ENCODE measurements around the gene ADCK1. TPM values are rescaled to one million over a fixed set of nuclear protein-coding genes. Genes with fewer than 3 reads are reported as not detected.

Gene ADCK1
- polyA plus RNA-seq, 3 donors = 3.7 to 33.0 (median 5.4) TPM

GRCh38 chr14:77865455-77865854 is 65.5 kb downstream of the ADCK1 start:
- Mint-ChIP-seq H3K27ac (no peak overlapping the region), H3K4me3 (no peak overlapping the region), H3K4me1 (no peaks in the 10 kb centered on the region), H3K27me3 (ENCODE audit: low read depth in 3 of 3) (peaks cover 0 to 2% (median under 1%) of the 10 kb centered on the region in 3 donors), H3K9me3 (peaks cover 0 to 8% (median 4%) of the 10 kb centered on the region in 7 donors), H3K36me3 (peaks cover 13 to 17% of the 10 kb centered on the region in 2 donors)
- Histone ChIP-seq H4K20me1 (ENCODE audit: insufficient read depth, low read length) (peaks cover 4% of the 10 kb centered on the region), H3K79me2 (ENCODE audit: insufficient read depth, low read length) (no peaks in the 10 kb centered on the region), H3K4me3 (replicated peaks in 1 of 3; ENCODE audit: low read depth in 2 of 3, low read length in 3 of 3) (no peak overlapping the region), H3K36me3 (replicated peaks in 1 of 2; ENCODE audit: control insufficient read depth in 1 of 2, insufficient read depth in 2 of 2, low read length in 2 of 2) (no peaks in the 10 kb centered on the region), H3K27ac (ENCODE audit: low read depth in 1 of 2, low read length in 2 of 2) (no peak overlapping the region), H3K9me3 (replicated peaks in 1 of 2; ENCODE audit: control insufficient read depth in 1 of 2, insufficient read depth in 1 of 2, low read length in 2 of 2) (peaks cover 0 to 5% of the 10 kb centered on the region in 2 donors), H3K27me3 (ENCODE audit: control insufficient read depth in 2 of 2, insufficient read depth in 2 of 2, low read length in 2 of 2) (no peaks in the 10 kb centered on the region), H2AFZ (ENCODE audit: insufficient read depth, low read depth, low read length, poor library complexity, severe bottlenecking) (no peak overlapping the region), H3K9ac (ENCODE audit: insufficient read depth, low read length, poor library complexity, severe bottlenecking) (no peak overlapping the region), H3K4me2 (replicated peaks; ENCODE audit: extremely low read depth, low read length, poor library complexity, severe bottlenecking) (no peak overlapping the region), H3K4me1 (ENCODE audit: control insufficient read depth in 1 of 2, insufficient read depth in 2 of 2, low read length in 2 of 2) (no peaks in the 10 kb centered on the region)
- intact Hi-C loops (cut with micrococcal nuclease) = loop anchor here in 1 of 2 donors (10.0 kb wide), 1 partner anchor 699 kb away; no protein-coding TSS in a partner anchor
- 100% methylated on average over 1 of the region's 6 CpGs for WGBS (ENCODE audit: insufficient coverage)
- no peak for DNase-seq
- no peak for TF ChIP-seq CTCF (IDR thresholded peaks at IDR 0.05)

- Histone ChIP-seq H3K79me2 (ENCODE audit: insufficient read depth, low read length) (no peaks in the 10 kb centered on the region), H3K4me2 (replicated peaks; ENCODE audit: extremely low read depth, low read length, poor library complexity, severe bottlenecking) (no peak overlapping the region), H3K4me3 (replicated peaks in 1 of 3; ENCODE audit: low read depth in 2 of 3, low read length in 3 of 3) (no peak overlapping the region), H3K9ac (ENCODE audit: insufficient read depth, low read length, poor library complexity, severe bottlenecking) (no peak overlapping the region), H4K20me1 (ENCODE audit: insufficient read depth, low read length) (peaks cover 4% of the 10 kb centered on the region), H3K4me1 (ENCODE audit: control insufficient read depth in 1 of 2, insufficient read depth in 2 of 2, low read length in 2 of 2) (no peaks in the 10 kb centered on the region), H3K27me3 (ENCODE audit: control insufficient read depth in 2 of 2, insufficient read depth in 2 of 2, low read length in 2 of 2) (no peaks in the 10 kb centered on the region), H3K27ac (ENCODE audit: low read depth in 1 of 2, low read length in 2 of 2) (no peak overlapping the region), H3K36me3 (replicated peaks in 1 of 2; ENCODE audit: control insufficient read depth in 1 of 2, insufficient read depth in 2 of 2, low read length in 2 of 2) (no peaks in the 10 kb centered on the region), H2AFZ (ENCODE audit: insufficient read depth, low read depth, low read length, poor library complexity, severe bottlenecking) (no peak overlapping the region), H3K9me3 (replicated peaks in 1 of 2; ENCODE audit: control insufficient read depth in 1 of 2, insufficient read depth in 1 of 2, low read length in 2 of 2) (peaks cover 0 to 5% of the 10 kb centered on the region in 2 donors)
- Mint-ChIP-seq H3K9me3 (peaks cover 0 to 8% (median 4%) of the 10 kb centered on the region in 7 donors), H3K4me1 (no peaks in the 10 kb centered on the region), H3K36me3 (peaks cover 15 to 17% of the 10 kb centered on the region in 2 donors), H3K27ac (no peak overlapping the region), H3K27me3 (ENCODE audit: low read depth in 3 of 3) (peaks cover 0 to 2% (median 1%) of the 10 kb centered on the region in 3 donors), H3K4me3 (no peak overlapping the region)
- 93% methylated on average over 3 of the region's 3 CpGs for WGBS (ENCODE audit: insufficient coverage)
- DNase-seq = no peak
- intact Hi-C loops (cut with micrococcal nuclease) = loop anchor here in 1 of 2 donors (10.0 kb wide), 1 partner anchor 698 kb away; no protein-coding TSS in a partner anchor
- no peak for TF ChIP-seq CTCF (IDR thresholded peaks at IDR 0.05)
These were observed 67.0 kb downstream of the ADCK1 start for GRCh38 chr14:77866932-77867331.
